GM12878 (cell line): ENCODE results near the gene DPPA5.

Source experiments
- BCL11A ChIP-seq: IDR thresholded peaks from 2 replicates; pipeline ENCODE4 v1.6.1; 2011; ENCODE audit warnings: low read depth, low read length
- ESRRA ChIP-seq: IDR thresholded peaks from 2 replicates; pipeline ENCODE4 v1.6.1; 2012; ENCODE audit warnings: mild to moderate bottlenecking, low read length, improper control_type of control experiment
- POLR2A ChIP-seq: IDR thresholded peaks from 2 replicates; pipeline ENCODE4 v1.6.1; 2011; ENCODE audit warnings: low read depth, mild to moderate bottlenecking, low read length
- POLR2AphosphoS5 ChIP-seq: IDR thresholded peaks from 2 replicates; pipeline ENCODE4 v1.6.1; 2011; ENCODE audit warnings: mild to moderate bottlenecking, low read length, inconsistent platforms
- RAD21 ChIP-seq: IDR thresholded peaks from 2 replicates; pipeline ENCODE4 v1.6.1; 2011; ENCODE audit warnings: mild to moderate bottlenecking, low read depth, low read length, moderate library complexity; ENCODE audit not compliant: insufficient read depth
- SMAD1 ChIP-seq: fragments of 450-650 bp; IDR thresholded peaks from 2 replicates; pipeline ENCODE4 v1.6.1; 2018; ENCODE audit warnings: mild to moderate bottlenecking, low read depth; ENCODE audit not compliant: partially characterized antibody
- SP1 ChIP-seq: IDR thresholded peaks from one replicate; pipeline ENCODE4 v1.6.1; 2011; ENCODE audit warnings: low read depth, low read length
- TAF1 ChIP-seq: IDR thresholded peaks from 2 replicates; pipeline ENCODE4 v1.6.1; 2011; ENCODE audit warnings: mild to moderate bottlenecking, low read depth, low read length, borderline replicate concordance
- TF ChIP-seq, protein P1 (sequence below), 3 experiments: IDR thresholded peaks in 2 of 3; conservative IDR thresholded peaks in 1 of 3; 2 replicates each; pipeline ENCODE4 v1.5.1; 2011; ENCODE audit warnings: low read depth in 3 of 3, low read length in 3 of 3, mild to moderate bottlenecking in 3 of 3, control low read depth in 2 of 3, moderate library complexity in 2 of 3, inconsistent platforms in 1 of 3, mixed read lengths in 1 of 3; ENCODE audit not compliant: control insufficient read depth in 2 of 3, insufficient read depth in 1 of 3; ENCODE audit errors: extremely low read depth in 1 of 3
- TF ChIP-seq, protein P2 (sequence below): fragments of 450-650 bp; formaldehyde crosslinking; IDR thresholded peaks from 2 replicates; pipeline ENCODE4 v1.4.0; 2022; ENCODE audit warnings: mild to moderate bottlenecking, moderate library complexity

DNA sequence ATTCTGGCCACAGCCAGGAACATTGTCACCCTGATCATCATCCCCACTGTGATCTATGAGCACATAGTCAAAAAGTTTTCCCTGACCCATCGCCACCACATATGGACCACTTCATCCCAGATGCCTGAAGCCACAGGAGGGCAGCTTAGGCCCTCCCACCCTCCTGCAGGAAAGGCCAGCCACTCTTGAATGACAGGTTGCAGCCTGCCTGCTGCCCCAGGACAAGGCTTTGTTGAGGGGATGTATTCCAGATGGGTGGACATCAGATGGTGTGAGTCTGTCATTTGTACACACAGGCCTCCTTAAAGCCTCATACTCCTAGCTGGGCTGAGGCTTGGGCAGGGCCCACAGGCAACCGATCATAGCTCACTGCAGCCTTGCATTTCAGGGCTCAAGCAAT, 30.8 kb downstream of the DPPA5 start:
- TF ChIP-seq, protein P1, sequence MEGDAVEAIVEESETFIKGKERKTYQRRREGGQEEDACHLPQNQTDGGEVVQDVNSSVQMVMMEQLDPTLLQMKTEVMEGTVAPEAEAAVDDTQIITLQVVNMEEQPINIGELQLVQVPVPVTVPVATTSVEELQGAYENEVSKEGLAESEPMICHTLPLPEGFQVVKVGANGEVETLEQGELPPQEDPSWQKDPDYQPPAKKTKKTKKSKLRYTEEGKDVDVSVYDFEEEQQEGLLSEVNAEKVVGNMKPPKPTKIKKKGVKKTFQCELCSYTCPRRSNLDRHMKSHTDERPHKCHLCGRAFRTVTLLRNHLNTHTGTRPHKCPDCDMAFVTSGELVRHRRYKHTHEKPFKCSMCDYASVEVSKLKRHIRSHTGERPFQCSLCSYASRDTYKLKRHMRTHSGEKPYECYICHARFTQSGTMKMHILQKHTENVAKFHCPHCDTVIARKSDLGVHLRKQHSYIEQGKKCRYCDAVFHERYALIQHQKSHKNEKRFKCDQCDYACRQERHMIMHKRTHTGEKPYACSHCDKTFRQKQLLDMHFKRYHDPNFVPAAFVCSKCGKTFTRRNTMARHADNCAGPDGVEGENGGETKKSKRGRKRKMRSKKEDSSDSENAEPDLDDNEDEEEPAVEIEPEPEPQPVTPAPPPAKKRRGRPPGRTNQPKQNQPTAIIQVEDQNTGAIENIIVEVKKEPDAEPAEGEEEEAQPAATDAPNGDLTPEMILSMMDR (IDR thresholded peaks at IDR 0.05 in 2 of 3, conservative IDR thresholded peaks at IDR 0.05 in 1 of 3; ENCODE audit: control insufficient read depth in 2 of 3, extremely low read depth in 1 of 3, insufficient read depth in 1 of 3, low read depth in 3 of 3, low read length in 3 of 3), result no peak
- no peak for TF ChIP-seq ESRRA
- TF ChIP-seq RAD21, result no peak
- TF ChIP-seq POLR2AphosphoS5, result no peak
- TF ChIP-seq SMAD1, result no peak
- no peak for TF ChIP-seq TAF1
- no peak for TF ChIP-seq POLR2A
- TF ChIP-seq, protein P2, sequence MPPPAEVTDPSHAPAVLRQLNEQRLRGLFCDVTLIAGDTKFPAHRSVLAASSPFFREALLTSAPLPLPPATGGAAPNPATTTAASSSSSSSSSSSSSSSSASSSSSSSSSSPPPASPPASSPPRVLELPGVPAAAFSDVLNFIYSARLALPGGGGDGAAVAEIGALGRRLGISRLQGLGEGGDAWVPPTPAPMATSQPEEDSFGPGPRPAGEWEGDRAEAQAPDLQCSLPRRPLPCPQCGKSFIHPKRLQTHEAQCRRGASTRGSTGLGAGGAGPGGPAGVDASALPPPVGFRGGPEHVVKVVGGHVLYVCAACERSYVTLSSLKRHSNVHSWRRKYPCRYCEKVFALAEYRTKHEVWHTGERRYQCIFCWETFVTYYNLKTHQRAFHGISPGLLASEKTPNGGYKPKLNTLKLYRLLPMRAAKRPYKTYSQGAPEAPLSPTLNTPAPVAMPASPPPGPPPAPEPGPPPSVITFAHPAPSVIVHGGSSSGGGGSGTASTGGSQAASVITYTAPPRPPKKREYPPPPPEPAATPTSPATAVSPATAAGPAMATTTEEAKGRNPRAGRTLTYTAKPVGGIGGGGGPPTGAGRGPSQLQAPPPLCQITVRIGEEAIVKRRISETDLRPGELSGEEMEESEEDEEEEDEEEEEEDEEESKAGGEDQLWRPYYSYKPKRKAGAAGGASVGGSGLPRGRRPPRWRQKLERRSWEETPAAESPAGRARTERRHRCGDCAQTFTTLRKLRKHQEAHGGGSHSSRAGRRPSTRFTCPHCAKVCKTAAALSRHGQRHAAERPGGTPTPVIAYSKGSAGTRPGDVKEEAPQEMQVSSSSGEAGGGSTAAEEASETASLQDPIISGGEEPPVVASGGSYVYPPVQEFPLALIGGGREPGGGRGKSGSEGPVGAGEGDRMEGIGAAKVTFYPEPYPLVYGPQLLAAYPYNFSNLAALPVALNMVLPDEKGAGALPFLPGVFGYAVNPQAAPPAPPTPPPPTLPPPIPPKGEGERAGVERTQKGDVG (CRISPR knock-in tag), result no peak
- TF ChIP-seq BCL11A, result no peak
- no peak for TF ChIP-seq SP1
